ENCODE measurements around the gene YBEY. TPM values are rescaled to one million over a fixed set of nuclear protein-coding genes. Genes with fewer than 3 reads are reported as not detected.

The YBEY gene
- total and polyA plus RNA-seq, 2 of the 8 experiments (the other 6 are each of a cell fraction or from before 2014, with no cell fraction given), result 26.9 to 31.9 TPM

GRCh38 chr21:46344219-46344915 lies 58.2 kb downstream of the YBEY start:
- peaks cover 0 to 24% of the 10 kb centered on the region in 2 experiments; a peak in 2 of 4 replicates for H3K79me2 ChIP-seq (ENCODE audit: control insufficient read depth in 1 of 2, insufficient read depth in 2 of 2, low read length in 2 of 2)
- H2AK5ac ChIP-seq (ENCODE audit: low read depth, low read length), result no peak overlapping the region
- no peaks in the 10 kb centered on the region for H3K23me2 ChIP-seq (ENCODE audit: low read depth, low read length)
- no peak overlapping the region for H4K91ac ChIP-seq (replicated peaks; ENCODE audit: insufficient read length, low read length)
- H3K9ac ChIP-seq (replicated peaks in 1 of 4; ENCODE audit: extremely low read depth in 1 of 4, low read depth in 3 of 4, low read length in 3 of 4), result no peak overlapping the region
- 96% methylated on average over 20 of the region's 20 CpGs; no CpG with 5 or more reads in 1 of the 2 experiments for WGBS, 2 experiments (ENCODE audit: extremely low coverage in 1 of 2, insufficient coverage in 1 of 2, insufficient read length in 1 of 2, insufficient replicate concordance in 2 of 2, low coverage in 1 of 2, low lambda C conversion rate in 2 of 2, missing lambda C conversion rate in 1 of 2)
- no peak overlapping the region for H3K14ac ChIP-seq (ENCODE audit: insufficient read length)
- H3K18ac ChIP-seq (ENCODE audit: extremely low read depth, low read length), result no peak overlapping the region
- no peaks in the 10 kb centered on the region for H3K27me3 ChIP-seq (replicated peaks in 1 of 4; ENCODE audit: control insufficient read depth in 3 of 4, extremely low read depth in 1 of 4, insufficient read depth in 3 of 4, low read length in 3 of 4)
- TF ChIP-seq RFX5 (IDR thresholded peaks at IDR 0.05; ENCODE audit: borderline replicate concordance, low read depth, low read length) (no peak), POU5F1 (IDR thresholded peaks at IDR 0.05; ENCODE audit: low read depth, low read length) (no peak), CHD1 (IDR thresholded peaks at IDR 0.05; ENCODE audit: low read depth, low read length) (no peak)
- no peak for FAIRE-seq
- no peak overlapping the region for H2BK120ac ChIP-seq (replicated peaks; ENCODE audit: low read depth, low read length)
- no peak overlapping the region for H3K27ac ChIP-seq (ENCODE audit: low read depth, low read length)
- no peak for DNase-seq (ENCODE audit: low read depth in 1 of 2, low spot score in 2 of 2)
- H2BK12ac ChIP-seq (ENCODE audit: low read depth, low read length), result no peak overlapping the region
- H2BK20ac ChIP-seq (ENCODE audit: low read length), result no peak overlapping the region
- H3K9me3 ChIP-seq (ENCODE audit: insufficient read depth in 2 of 2, low read depth in 1 of 2, low read length in 1 of 2), result no peaks in the 10 kb centered on the region
- no peak overlapping the region for H2BK5ac ChIP-seq (ENCODE audit: low read depth, low read length)
- H2AFZ ChIP-seq (ENCODE audit: low read length), result no peak overlapping the region
- peaks cover 12 to 34% (median 17%) of the 10 kb centered on the region in 4 experiments; a peak in 7 of 8 replicates for H3K36me3 ChIP-seq (ENCODE audit: control insufficient read depth in 2 of 4, insufficient read depth in 4 of 4, low read length in 3 of 4)
- no peak overlapping the region for H3K4ac ChIP-seq (replicated peaks; ENCODE audit: insufficient read length, low read depth, low read length)
- peaks cover 6% of the 10 kb centered on the region for H3K79me1 ChIP-seq (ENCODE audit: low read depth, low read length)
- no peak overlapping the region for H3K56ac ChIP-seq (replicated peaks; ENCODE audit: insufficient read length, low read depth, low read length)
- no peak overlapping the region for H3K4me2 ChIP-seq (ENCODE audit: insufficient read depth in 1 of 2, low read depth in 2 of 2, low read length in 2 of 2)
- no peak overlapping the region for H2BK15ac ChIP-seq (ENCODE audit: low read length)
- H3K4me1 ChIP-seq (replicated peaks in 1 of 4; ENCODE audit: control insufficient read depth in 3 of 4, insufficient read depth in 4 of 4, low read length in 3 of 4), result no peaks in the 10 kb centered on the region
- H3K23ac ChIP-seq (ENCODE audit: insufficient read length), result no peak overlapping the region
- ChIA-PET CTCF (ENCODE audit: partially characterized antibody) (interaction anchor here (0.6 to 1.2 kb wide), 4 partner anchors 11 to 40 kb away, joined by 3 read pairs; a partner anchor contains a TSS), POLR2A (ENCODE audit: partially characterized antibody) (interaction anchor here (1.1 kb wide), 1 partner anchor 47 kb away, joined by 3 read pairs; no protein-coding TSS in a partner anchor)
- no peak overlapping the region for H4K5ac ChIP-seq (ENCODE audit: insufficient read length, low read depth, low read length)
- H4K8ac ChIP-seq (ENCODE audit: extremely low read depth, insufficient read depth, low read length), result no peak overlapping the region
- peaks cover 7 to 9% of the 10 kb centered on the region in 2 experiments for H4K20me1 ChIP-seq (replicated peaks in 1 of 2; ENCODE audit: control insufficient read depth in 1 of 2, insufficient read depth in 2 of 2, low read length in 2 of 2)
- no peak overlapping the region for H3K4me3 ChIP-seq (ENCODE audit: extremely low read depth in 1 of 4, insufficient read depth in 2 of 4, low read depth in 3 of 4, low read length in 4 of 4)

Data from H1 (cell line).